Erythroblast (primary cell): Measurements from ENCODE around the gene SIL1.

Experiments used
- GATA1 ChIP-seq: IDR thresholded peaks from 2 replicates; pipeline ENCODE4 v1.6.1; 2011; ENCODE audit warnings: low read depth, mild to moderate bottlenecking, control low read depth, low read length, moderate library complexity
- POLR2A ChIP-seq: IDR thresholded peaks from 2 replicates; pipeline ENCODE4 v1.6.1; 2011; ENCODE audit warnings: mild to moderate bottlenecking, low read length

- TF ChIP-seq POLR2A (no peak), GATA1 (no peak)
Observed at GRCh38 chr5:139178935-139179334, 19.2 kb downstream of the SIL1 start.
